NB4 (cell line): ENCODE data around the gene ZNF275.

ENCODE experiments used
- CTCF ChIP-seq: IDR thresholded peaks from one replicate; pipeline ENCODE4 v1.5.1; 2012; ENCODE audit warnings: low read depth, low read length
- MYC ChIP-seq: IDR thresholded peaks from 2 replicates; pipeline ENCODE4 v1.6.1; 2011; ENCODE audit warnings: low read depth, low read length
- POLR2A ChIP-seq: IDR thresholded peaks from 2 replicates; pipeline ENCODE4 v1.6.1; 2011; ENCODE audit warnings: mild to moderate bottlenecking; ENCODE audit not compliant: insufficient read length; ENCODE audit errors: extremely low read depth

- TF ChIP-seq CTCF = no peak
- TF ChIP-seq POLR2A = no peak
- TF ChIP-seq MYC = no peak
Observed at GRCh38 chrX:153317996-153318722, 15.8 kb upstream of the ZNF275 start.
